Amygdala (tissue), 56 donors: ENCODE results near the gene ARRDC1.
A peak's percentile ranks its signal among the peaks of the same experiment; 100 is the strongest.
"Not testable (repeated sequence)": the region's sequence is repeated elsewhere in the genome, so short reads cannot be mapped to it uniquely, and the experiment has no call there.

ENCODE experiments used
- DNase-seq, 56 donors: peaks; one replicate each; lab custom pipeline; 2025; lab: John Stamatoyannopoulos, UW

The ARRDC1 gene

GRCh38 chr9:137583347-137583746 is 22.1 kb upstream of the ARRDC1 start:
- DNase-seq = no peak

- no peak for DNase-seq
Observed at GRCh38 chr9:137583957-137584356, 21.5 kb upstream of the ARRDC1 start.

DNA sequence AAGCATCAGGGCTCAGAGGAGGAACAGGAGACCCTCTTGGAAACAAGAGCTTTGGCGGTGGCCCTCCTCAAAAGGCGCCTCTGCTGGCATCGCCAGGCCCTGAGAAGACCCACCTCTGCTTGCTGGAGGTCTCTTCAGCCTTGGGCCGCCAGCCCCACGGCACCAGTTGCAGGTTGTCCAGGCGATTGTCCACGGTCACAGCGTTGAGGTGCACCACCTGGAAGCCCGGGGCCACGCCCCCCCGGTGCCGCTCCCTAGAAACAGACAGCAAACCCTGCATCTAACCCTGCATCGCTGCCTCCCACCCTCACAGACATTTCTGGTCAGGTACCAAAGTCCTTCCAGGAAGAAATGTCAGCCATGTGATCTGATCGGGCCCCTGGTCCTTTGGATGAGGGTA is 18.6 kb upstream of the ARRDC1 start:
- DNase-seq = no peak

GRCh38 chr9:137588311-137588710 is 17.2 kb upstream of the ARRDC1 start:
- DNase-seq = no peak

- no peak for DNase-seq
Observed at GRCh38 chr9:137588891-137589290, 16.6 kb upstream of the ARRDC1 start.

DNA sequence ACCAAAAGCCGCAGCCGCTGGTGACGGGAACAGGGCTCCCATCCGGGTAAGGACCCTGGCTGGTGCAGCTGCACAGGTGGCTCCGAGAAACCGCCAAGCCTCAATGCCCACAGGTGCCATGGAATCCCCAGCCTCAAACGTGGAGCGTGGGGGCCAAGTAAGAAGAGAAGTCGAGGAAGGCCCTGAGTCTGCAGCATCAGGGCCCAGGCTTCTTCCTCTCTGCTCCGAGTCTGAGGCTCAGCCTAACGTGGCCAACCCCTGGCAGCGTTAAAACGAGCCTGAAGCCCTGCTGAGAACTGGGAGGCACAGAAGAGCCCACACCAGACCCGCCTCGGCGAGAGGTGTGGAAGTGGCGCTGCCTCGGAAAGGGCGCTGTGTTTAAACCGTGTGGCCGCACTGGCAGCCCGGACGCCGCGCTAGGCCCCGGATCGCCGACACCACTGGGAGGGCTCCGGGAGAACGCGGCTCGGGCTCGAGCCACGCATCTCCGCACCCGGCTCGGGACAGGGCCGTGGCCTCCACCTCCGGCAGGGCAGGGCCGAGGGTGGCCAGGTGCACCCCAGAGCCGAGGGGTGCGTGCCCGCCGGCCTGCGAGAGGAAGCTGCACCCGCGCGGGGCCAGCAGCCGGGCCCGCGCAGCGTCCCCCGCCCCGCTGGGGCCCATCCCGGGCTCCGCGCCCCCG is 15.9 kb upstream of the ARRDC1 start:
- no peak for DNase-seq

DNA sequence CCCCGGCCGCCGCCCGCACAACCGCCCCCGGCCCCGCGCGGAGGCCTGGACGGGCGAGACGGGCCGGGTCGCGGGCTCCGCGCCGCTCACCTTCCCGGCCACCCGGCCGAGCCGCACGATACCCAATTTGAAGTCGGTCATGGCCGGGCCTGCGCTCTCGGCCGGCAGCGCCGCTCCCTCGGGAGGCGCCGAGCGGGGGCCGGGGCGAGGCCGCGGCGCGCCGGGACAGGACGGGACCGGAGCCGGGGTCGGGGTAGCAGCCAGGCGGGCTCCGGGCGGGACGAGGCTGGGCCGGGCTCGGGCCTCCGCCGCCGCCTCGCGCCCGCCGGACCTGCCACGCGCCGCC is 15.4 kb upstream of the ARRDC1 start:
- no peak for DNase-seq

DNA sequence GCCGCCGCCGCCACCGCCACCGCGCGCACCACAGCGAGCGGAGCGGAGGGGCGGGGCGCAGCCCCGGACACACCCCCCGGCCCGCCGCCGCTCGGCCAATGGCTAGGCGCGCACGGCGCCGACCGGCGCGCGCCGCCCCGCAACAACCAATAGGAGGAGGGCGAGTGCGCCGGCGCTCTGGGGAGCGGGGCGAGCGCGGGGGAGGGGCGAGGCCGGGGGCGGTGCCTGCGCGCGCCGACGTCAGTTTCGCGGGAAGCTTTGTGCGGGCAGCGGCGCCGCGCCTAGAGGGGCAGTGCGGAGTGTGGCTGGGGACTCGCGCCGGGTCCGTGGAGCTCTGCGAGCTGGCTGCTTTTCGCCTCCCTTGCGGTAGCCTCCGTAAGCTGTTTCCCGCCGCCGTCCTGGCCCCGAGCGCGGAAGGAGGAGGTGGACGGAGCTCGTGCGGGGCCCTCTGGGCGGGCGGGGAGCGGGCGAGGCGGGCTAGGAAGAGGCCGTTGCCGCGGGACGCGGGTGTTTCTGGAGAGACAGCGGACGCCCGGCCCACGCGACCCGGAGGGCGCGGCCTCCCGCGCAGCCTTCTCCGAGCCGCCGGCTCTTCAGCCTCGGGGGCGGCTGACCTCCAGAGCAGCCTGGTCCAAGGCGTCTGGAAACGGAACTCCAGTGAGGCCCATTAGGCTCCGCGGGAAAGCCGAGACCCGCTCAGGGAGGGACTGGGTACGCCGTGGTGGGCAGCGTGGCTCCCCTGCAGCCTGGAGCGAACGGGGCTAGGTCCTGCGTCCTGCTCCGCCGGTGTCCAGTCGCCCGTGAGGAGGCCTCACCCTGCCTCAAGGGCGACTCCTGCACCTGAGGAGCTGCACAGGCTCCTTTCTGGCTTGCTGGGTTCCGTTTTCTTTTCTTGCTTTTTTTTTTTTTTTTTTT is 14.8 kb upstream of the ARRDC1 start, which contains the start of gene ZMYND19:
ZMYND19 (minus strand) TSS at position 44 of the 915 bp plus-strand sequence. CDS start 249 bp downstream, outside the sequence.
- DNase-seq = peak in 51 of 56 donors; percentile 20 to 87 (median 70)

GRCh38 chr9:137592767-137593166 is 12.7 kb upstream of the ARRDC1 start:
- DNase-seq = no peak

DNA sequence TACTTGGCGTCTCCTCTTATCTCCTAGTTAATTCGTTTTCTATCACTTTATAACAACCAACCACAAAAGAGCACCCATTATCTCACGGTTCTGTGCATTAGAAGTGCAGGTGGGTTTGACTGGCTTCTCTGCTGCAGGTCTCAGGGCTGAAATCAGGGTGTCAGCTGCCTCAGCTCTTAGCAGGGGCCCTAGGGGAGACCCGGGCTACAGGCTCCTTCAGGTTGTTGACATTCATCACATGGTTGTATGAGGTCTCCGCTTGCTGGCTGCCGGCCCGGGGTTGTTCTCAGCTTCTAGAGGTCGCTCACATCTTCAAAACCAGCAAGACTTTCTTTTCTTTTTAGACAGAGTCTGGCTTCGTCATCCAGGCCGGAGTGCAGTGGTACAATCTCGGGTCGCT is 12.3 kb upstream of the ARRDC1 start:
- peak in 1 of 56 donors; percentile 28 for DNase-seq

GRCh38 chr9:137596577-137596976 is 8.9 kb upstream of the ARRDC1 start:
- not testable (repeated sequence) for DNase-seq

GRCh38 chr9:137598943-137599342 is 6.5 kb upstream of the ARRDC1 start:
- no peak for DNase-seq

DNA sequence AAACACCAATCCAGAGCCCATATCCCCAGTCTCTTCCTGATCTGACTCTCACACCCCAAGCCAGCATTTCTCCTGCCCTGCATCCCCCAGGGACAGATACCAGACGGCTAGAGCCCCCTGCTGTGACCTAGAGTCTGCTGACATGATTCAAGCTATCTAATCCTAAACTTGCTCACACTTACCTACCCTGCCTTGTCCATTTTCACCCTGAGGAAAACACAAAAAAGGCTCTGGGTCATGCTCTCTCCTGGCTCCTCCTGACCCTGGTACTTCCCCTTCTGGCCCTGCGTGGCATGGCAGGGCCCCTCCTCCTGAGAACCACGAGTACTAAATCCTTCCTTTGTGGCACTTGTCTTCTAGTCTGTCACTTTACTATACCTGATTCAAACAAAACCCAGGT is 2.8 kb upstream of the ARRDC1 start:
- DNase-seq = no peak

GRCh38 chr9:137603879-137604278 is 1.6 kb upstream of the ARRDC1 start:
- DNase-seq = no peak

DNA sequence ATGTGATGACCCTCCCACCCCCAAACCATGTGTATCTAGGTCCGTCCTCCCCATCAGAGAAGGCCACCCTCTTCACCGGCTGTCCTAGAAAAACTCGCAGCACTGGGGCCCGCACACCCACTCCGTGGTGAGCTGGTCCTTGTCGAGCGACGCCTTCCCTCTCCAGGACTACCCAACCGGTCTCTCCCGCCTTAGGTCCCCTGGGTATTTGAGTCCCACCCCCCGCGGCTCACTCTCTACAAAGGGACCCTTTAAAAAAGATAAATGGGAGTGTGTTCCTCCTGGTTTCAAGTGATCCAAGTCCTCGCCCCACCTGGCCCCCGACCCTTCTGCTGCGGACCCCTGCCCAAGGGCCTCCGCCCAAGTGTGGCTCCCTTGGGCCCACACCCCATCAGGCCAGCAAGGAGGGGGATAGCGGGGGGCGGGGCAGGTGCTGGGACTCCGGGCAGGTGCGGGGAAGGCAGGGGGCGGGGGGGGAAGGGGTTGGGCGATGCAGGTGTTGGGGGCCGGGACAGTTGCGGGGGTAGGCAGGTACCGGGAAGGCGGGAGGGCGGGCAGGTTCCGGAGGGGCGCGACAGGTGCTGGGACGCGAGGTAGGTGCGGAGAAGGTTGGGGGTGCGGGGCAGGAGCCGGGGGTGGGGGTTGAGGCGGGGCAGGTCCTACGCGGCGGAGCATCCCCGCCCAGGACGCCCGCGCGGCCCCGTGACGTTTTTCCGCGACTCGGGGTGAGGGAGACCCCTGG is 970 bp upstream of the ARRDC1 start:
- DNase-seq = no peak

GRCh38 chr9:137606005-137606621 is 627 bp downstream of the ARRDC1 start:
- DNase-seq = no peak

- no peak for DNase-seq
Observed at GRCh38 chr9:137606734-137607138, 1.2 kb downstream of the ARRDC1 start.

GRCh38 chr9:137607141-137607857 is 1.8 kb downstream of the ARRDC1 start:
- DNase-seq = no peak

DNA sequence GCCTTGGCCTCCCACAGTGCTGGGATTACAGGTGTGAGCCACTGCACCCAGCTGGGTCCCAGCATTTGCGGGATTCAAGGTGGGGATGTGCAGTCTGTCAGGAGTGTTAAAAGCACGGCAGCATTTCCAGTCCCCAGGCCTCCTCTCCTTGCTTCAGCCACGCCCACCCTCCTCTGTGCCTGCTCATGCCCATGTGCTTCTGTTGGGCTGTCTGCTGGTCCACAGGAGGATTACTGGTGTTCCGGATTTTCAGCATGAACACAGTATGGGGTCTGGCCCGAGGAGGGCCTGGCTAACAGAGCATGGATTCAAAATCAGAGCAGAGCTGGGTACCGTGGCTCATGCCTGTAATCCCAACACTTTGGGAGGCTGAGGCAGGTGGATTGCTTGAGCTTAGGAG is 5.5 kb downstream of the ARRDC1 start:
- DNase-seq = no peak
